Measurements from ENCODE around the gene TGFA.
A peak's percentile ranks its signal among the peaks of the same experiment; 100 is the strongest.

GRCh38 chr2:70541481-70542020 is 12.1 kb downstream of the TGFA start:
- TF ChIP-seq CTCF (IDR thresholded peaks at IDR 0.05; ENCODE audit: low read depth, low read length) (peak; percentile 19), EZH2phosphoT487 (IDR thresholded peaks at IDR 0.05; ENCODE audit: low read depth) (no peak)

All from OCI-LY3 (cell line).